CD1c-positive myeloid dendritic cell (primary cell): ENCODE data around the gene DAB2.
A peak's percentile ranks its signal among the peaks of the same experiment; 100 is the strongest.

Experiments
- DNase-seq: peaks from one replicate; pipeline ENCODE4 v3.0.0-alpha.2; 2016; ENCODE audit errors: extremely low spot score

DAB2 gene

GRCh38 chr5:39424736-39425637 lies at the start of gene DAB2:
DAB2 (minus strand) TSS chr5:39424980; CDS start chr5:39394320, 30,660 bp downstream.
- DNase-seq, result peak; percentile 93

DNA sequence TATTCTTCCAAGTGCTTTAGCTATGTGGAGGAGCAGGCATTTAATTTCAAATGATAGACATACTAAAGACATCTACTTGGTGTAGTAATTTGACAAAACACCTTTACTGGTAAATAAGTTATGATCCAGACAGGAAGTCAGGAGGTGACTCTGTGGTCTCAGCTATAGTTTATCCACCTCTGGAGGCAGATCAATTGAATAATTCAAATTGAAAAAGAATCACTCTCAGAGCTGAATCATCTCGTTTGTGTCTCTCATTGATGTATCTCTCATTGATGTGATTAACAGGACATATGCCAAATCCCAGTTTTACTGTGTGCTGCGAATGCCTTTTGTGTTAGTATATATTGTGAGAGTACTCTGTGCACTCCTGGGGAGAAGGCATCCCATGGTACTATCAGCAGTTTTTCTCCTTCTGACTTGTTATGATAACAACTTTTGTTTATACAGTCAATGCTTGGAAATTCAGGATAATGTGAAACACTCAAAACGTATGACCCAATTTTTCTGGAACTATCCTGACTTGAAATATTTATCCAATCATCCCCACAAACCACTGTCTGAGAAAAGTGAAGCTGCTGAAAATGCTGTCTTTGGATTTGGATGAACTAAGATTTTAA lies 48.5 kb upstream of the DAB2 start:
- no peak for DNase-seq

DNA sequence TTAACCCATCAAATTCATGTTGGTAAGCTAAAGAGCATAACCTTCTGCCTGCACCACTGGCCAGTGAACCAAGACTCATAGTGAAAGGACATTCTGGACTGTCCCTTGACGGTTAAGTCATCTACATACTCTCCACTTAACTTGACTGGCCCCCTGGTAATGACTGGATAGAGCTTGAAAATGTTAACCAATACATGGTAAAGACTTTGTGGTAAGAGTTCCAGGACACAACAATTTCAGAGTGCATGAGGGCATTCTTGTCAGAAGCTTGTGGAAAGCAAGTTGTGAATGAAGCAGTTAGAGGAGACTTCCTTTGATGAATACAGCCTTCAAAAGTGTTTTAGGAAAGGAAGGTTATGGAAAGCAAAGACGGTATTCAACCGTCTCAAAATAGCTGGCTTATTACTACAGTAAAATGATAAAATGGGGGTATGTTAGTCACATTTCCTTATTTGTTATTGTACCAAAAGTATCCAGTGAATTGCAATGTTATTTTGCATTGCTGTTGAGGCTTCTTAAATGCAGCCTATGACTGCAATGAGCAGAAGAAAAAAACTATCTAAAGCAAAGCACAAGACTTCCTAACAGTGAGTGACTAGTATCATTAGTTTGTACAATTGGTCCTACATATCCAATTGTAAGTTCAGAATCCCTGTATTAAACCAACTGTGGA lies 47.2 kb upstream of the DAB2 start:
- no peak for DNase-seq

- no peak for DNase-seq
Observed at GRCh38 chr5:39470811-39471210, 46.0 kb upstream of the DAB2 start.

DNA sequence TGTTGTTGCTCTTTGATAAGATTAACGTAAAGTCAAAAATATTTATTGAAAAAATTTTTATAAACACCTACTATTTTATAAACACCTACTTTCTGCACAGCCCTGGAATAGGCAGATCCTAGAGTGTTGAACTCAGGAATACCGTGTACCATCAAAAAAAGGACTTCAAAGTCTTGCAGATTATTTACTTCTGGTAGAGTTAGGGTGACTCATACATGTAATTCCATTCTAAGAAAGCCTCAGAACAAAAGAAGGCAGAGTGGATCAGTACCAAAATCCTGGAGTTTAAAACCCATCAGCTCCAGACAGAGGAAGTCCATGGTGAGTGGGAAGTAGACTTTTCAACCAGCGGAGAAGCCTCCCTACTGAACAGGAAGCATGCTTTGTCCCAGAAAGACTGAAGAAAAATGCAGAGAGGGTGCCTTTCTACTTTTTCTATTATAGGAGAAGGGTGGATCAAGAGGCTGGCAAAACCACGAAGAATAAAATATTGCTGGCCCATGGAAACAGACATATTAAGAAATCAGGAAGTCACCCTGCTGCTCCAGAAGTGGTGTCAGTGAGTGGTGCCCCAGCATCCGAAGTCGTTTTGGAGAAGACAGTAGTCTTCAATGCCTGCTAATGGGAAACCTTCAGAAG lies 45.1 kb upstream of the DAB2 start:
- peak; percentile 73 for DNase-seq

DNA sequence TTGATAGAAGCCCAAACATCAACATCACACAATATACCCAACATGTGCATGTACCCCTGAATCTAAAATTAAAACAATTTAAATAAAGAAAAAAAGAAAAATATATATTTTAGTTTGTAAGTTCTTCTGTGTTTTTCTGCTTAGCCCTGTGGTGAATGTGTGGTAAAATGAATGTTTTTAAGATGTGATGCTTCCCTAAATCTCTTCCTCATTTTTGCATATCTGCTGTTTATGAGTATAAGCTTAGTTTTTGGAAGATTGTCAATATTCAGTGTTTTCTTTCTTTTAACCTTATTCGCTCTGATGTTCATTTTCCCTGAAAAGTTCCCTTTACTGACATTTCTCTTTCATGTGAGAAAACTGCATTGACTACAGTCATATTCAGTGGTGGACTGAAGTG lies 44.4 kb upstream of the DAB2 start:
- DNase-seq, result peak; percentile 68

DNA sequence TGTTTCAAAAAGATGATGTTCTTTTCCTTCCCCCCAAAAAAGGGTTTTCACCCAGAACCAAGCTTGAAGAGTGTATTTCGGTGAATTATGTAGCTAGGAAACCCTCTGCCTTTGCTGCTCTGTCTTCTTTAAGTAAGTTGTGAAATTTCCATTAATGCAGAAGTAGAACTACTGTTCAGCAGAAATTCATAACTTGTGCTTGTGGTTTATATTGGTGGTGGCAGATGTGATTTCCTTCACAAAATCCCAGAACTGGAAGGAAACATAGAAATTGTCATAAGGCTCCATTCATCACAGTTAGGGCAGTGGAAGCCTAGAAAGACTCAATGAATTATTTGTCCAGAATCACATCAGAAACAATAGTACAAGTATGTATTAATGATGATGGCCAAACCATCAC lies 42.1 kb upstream of the DAB2 start:
- DNase-seq, result peak; percentile 80

DNA sequence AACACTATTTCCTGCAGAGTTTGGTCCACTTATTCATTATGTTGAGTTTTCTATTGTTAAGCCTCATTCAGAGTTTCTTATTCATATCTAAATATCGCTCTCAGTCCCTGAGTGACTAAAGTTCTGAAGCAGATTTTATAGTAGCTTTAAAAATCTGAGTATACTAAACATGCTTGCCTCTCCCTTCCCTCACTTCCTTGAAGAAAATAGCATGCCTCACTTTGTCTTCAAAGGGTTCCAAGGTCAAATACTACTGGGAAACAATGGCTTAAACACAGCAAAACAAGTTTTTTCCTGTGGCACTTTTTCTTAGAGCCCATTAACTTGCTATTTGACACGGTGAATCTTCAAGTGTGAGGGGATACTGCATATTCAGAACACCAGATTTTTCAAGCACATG lies 41.1 kb upstream of the DAB2 start:
- no peak for DNase-seq

DNA sequence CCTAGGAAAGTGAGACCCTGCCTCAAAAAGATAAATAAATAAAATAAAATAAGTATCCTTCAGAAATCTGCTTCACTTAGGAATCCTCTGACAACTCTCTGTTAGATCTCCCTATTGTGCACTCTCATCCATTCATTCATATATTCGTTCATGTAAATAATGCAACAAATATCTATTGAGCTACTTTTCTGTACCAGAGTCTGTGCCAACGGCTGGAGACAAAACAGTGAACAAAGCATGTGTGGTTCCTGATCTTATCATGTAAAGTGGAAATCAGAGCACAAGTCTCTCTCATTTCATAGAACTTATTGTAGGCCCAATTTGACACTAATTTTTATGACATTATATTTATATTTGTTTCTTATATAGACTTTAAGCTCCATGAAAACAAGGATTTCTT lies 40.3 kb upstream of the DAB2 start:
- DNase-seq, result no peak

GRCh38 chr5:39464088-39464487 lies 39.3 kb upstream of the DAB2 start:
- DNase-seq, result no peak

DNA sequence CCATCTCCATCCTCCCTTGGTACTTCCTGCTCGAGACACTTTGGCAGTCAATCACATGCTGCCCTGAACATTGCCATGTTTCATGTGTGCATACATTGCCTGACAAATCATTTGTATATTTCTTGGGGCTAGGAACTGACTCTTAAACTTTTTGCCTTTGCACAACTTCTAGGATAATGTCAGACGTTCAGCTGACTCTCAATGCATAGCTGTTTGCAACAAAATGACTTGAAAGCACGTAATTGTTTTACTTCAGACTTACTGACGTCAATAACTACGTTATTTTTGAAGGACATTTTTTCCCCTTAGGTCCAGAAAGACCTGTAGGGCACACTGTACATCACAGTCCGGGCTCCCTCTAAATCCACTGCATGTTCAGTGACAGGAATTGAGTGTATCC lies 37.4 kb upstream of the DAB2 start:
- DNase-seq, result no peak

GRCh38 chr5:39461007-39461682 lies 36.4 kb upstream of the DAB2 start:
- DNase-seq, result peak; percentile 80

GRCh38 chr5:39459907-39460306 lies 35.1 kb upstream of the DAB2 start:
- DNase-seq, result no peak

DNA sequence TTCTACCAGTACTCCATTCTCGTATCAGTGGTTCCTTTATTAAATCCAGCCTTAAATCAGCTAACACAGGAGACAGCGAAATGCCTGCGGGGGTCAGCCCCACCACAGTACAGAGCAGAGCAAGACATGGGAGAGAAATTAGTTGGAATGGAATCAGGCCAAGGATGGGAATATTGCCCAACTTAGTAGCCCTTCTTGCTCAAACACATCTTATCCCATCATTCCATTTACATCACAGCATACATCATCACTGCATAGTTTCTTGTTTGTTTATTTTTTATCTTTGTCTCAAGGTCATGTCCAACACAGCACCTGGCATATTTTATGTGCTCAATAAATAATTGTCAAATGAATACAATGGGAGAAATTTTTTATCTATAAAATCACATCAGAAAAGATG lies 34.3 kb upstream of the DAB2 start:
- DNase-seq, result no peak

DNA sequence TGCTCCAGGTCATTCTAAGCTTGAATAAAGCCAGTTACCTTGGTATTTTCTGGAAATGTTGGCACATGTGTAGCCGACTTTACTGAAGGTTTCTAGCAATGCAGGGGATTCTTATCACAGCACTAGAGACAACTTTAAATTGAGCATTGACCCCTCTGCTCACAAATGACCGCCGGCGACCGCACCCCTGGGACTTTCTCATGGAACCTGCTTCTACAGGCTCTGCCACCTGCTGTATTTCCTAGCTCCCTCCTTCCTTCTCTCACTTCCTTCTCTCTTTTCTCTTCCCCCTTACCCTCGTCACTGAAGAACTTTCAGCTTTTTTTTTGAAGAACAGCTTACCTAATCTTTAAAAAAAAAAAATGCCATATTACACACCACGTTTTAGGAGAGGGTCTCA lies 30.9 kb upstream of the DAB2 start:
- DNase-seq, result no peak

GRCh38 chr5:39453606-39454005 lies 28.8 kb upstream of the DAB2 start:
- no peak for DNase-seq

DNA sequence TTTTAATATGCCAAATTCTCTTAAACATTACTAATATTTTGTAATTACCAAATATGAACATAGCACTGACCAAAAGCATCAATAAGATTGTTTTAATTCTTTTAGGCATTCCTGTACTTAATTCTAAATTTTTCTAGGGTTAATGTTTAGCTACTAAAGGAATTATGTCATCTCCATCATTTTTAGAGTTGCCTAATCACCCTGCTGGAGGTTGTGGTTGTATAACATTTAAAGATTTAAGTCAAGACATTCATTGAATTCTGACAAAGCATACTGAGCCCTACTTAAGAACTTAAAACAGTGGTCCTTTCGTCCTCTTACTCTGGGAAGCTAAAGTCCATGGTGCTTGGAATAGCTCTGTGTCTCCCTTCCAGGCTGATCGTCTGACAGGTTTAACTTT lies 28.1 kb upstream of the DAB2 start:
- no peak for DNase-seq

DNA sequence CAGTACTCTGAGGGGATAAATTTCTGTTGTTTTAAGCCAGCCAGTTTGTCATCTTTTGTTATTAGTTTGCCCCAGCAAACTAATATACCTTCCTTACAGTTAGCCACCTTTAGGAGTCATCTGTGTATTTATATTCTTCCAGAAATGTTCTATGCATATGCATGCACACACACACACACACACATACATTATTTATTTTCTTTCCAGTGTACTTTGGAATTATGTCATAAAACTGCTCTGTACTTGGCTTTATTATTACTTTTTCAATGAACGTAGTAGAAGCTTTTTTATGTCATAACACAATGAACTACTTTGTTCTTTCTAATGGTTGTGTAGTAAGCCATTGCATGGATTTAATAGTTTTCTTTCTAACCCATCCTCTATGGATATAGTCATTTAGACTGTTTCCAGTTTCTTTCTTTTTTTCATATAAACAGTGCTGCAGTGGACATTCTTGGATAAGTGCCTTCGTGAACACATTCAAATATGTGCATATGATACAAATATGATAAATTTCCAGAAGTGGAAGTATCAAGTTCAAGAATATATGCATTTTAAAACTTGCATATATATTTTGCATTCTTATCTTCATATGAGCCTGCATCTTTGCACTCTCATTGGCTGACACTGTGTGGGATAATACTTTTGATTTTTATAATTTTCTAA lies 26.6 kb upstream of the DAB2 start:
- no peak for DNase-seq

GRCh38 chr5:39450487-39450886 lies 25.7 kb upstream of the DAB2 start:
- no peak for DNase-seq

- no peak for DNase-seq
Observed at GRCh38 chr5:39449591-39449990, 24.8 kb upstream of the DAB2 start.

- DNase-seq, result no peak
Observed at GRCh38 chr5:39448506-39449128, 23.8 kb upstream of the DAB2 start.
